IPS DF 19.7 (cell line): ENCODE results near the gene HOXC10.

Source experiments
- DNase-seq: peaks from one replicate; pipeline ENCODE4 v3.0.0-alpha.2; 2013; ENCODE audit warnings: low read depth, low spot score

HOXC10 gene

GRCh38 chr12:53991077-53991460, 6.1 kb downstream of the HOXC10 start:
- no peak for DNase-seq

DNA sequence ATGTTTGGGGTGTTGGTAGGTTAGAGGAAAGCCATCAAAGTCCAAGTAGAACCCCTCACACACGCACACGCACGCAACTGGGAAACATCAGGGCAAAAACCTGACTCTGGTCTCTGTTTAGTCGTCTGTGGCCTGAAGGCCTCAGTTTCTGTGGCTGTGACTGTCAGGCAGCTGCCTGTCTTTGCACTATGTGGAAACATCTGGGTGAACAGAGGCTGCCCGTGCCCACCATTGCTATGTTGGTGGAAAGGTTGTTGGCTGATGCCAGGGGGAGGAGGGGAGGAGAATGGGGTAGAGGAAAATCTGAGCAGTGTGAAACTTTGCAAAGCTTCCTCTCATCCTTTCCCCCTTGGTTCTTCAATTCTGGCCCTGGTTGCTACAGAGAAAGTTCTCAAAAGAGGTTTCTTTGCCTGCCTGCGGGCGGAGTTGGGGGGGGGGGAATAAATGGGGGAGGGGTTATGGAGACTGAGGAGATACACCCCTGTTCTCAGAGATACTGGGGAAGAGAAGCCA, 7.5 kb downstream of the HOXC10 start:
- DNase-seq = no peak

- no peak for DNase-seq
Observed at GRCh38 chr12:53993162-53994008, 8.4 kb downstream of the HOXC10 start.

GRCh38 chr12:53994009-53994263, 9.0 kb downstream of the HOXC10 start:
- no peak for DNase-seq

- DNase-seq = no peak
Observed at GRCh38 chr12:53994264-53995001, 9.5 kb downstream of the HOXC10 start.

- DNase-seq = no peak
Observed at GRCh38 chr12:53995002-53995377, 10.0 kb downstream of the HOXC10 start.

DNA sequence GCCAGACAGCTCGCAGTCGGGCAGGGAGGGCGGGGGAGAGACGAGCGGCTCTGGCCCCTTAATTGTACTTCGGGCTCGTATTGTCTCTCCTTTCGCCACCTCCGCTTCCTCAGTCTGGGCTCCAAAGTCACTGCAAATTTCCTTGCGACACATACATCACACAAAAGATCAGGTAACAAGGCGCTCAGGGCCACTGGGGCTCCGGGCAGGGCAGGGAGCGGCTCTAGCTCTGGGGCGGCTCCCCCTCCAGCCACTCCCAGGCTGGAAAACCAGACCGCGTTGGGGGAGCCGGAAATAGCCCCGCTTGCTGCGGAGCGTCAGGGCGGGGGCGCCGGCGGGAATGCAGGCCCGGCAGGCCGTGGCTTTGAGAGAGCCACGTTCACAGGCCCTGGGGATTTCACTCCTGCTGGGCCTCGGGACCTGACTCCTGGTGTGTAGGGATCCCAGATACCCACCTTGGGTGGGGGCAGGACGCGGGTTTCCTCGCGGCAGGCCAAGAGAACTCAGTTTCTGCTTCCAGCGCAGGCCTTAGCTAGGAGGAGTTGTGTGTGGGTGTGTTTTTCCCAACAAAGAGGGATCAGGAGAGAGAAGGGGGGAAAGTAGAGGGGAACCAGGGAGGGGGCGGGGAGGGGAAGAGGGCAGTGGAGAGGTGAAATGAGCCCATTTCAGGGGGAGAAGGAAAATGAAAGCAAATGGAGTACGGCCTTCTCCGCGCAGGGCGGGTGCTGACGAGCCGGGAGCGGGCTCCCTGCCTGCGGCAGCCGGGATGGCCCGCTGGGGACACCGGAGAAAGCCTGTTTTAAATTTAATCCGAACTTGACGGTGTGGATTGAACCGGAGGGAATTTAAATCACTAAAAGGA, 10.7 kb downstream of the HOXC10 start:
- DNase-seq = no peak

- DNase-seq = no peak
Observed at GRCh38 chr12:53996240-53997203, 11.6 kb downstream of the HOXC10 start.

GRCh38 chr12:53997204-53998109, 12.5 kb downstream of the HOXC10 start:
- DNase-seq = no peak

GRCh38 chr12:53998110-53998899, 13.4 kb downstream of the HOXC10 start:
- no peak for DNase-seq

DNA sequence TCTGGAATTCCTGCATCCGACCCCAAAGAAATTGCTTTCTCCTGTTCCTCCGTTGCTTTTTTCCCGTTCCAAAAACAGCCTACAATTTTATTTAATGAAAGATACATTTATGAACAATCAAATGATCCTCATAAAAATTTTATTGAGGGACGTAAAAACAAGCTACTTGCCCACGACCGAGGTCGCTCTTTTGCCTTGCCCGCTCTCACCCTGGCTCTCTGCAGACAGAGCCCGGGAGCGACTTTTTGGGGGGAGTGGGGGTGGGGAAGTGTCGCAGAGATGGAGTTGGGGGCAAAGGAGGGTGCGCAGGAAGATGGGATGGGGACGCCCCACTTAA, 13.9 kb downstream of the HOXC10 start:
- DNase-seq = no peak

- DNase-seq = no peak
Observed at GRCh38 chr12:53999559-54000115, 14.7 kb downstream of the HOXC10 start.

DNA sequence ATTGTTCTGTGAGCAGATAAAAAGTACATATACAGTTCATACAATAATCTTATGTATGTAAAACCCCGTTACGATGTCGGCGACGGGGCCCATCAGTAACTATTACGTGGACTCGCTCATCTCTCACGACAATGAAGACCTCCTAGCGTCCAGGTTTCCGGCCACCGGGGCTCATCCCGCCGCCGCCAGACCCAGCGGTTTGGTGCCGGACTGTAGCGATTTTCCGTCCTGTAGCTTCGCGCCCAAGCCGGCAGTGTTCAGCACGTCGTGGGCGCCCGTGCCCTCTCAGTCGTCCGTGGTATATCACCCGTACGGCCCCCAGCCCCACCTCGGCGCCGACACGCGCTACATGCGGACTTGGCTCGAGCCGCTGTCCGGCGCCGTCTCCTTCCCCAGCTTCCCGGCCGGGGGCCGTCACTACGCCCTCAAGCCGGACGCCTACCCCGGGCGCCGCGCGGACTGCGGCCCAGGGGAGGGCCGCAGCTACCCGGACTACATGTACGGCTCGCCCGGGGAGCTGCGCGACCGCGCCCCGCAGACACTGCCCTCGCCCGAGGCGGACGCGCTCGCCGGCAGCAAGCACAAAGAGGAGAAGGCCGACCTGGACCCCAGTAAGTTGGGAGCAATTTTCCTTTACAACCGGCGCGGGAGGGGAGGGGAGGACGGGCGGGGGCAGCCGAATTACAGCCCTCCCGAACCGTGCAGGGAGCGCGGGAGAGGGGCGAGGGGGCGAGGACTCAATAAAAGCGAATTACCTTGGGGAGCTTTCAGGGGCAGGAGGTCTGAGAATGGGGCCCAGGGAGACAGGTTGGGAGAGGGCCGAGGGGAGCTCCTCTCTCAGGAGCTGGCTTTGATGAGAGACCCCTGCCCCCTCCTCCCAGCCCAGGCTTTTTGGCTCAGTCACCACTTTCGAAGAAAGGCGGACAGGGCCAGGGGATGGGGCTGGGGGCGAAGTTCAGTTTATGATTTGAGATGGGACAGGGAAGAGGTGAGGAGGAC, 15.5 kb downstream of the HOXC10 start, which contains the start of gene HOXC9:
Gene HOXC9, plus strand, starts transcription at position 46 of the 999 bp plus-strand sequence. Its CDS starts 28 bp downstream, at position 74.
- DNase-seq = no peak

GRCh38 chr12:54001283-54002187, 16.6 kb downstream of the HOXC10 start:
- DNase-seq = no peak

DNA sequence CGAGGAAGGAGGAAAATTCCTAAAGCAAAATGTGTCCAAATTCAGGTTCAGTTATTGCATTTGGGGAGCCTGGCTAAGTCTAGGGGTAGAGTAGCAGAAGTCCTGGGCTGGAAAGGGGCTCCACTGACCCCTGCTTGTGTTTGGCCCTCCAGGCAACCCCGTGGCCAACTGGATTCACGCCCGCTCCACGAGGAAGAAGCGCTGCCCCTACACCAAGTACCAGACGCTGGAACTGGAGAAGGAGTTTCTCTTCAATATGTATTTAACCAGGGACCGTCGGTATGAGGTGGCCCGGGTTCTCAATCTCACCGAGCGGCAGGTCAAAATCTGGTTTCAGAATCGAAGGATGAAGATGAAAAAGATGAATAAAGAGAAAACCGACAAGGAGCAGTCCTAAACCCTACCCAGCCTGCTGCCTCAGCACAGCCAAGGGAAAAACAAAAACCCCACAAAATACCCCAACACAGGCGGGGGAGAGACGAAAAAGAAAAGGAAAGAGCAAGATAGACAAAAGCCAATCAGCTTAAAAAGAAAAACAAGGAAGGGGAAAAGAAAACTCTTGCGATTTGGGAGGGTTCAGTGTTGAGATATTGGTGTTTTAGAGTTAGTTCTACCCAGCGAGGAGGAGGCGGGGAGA, 17.4 kb downstream of the HOXC10 start:
- no peak for DNase-seq

- no peak for DNase-seq
Observed at GRCh38 chr12:54002915-54003389, 18.0 kb downstream of the HOXC10 start.
